ENCODE data around the gene CTTNBP2NL.

- TF ChIP-seq CTBP1 (IDR thresholded peaks at IDR 0.05; ENCODE audit: borderline replicate concordance) (no peak), HDGF (IDR thresholded peaks at IDR 0.05; ENCODE audit: borderline replicate concordance) (no peak), BHLHE40 (IDR thresholded peaks at IDR 0.05; ENCODE audit: borderline replicate concordance) (no peak), ARNT (IDR thresholded peaks at IDR 0.05) (no peak), SP1 (IDR thresholded peaks at IDR 0.05) (no peak), FOXM1 (IDR thresholded peaks at IDR 0.05; ENCODE audit: borderline replicate concordance) (no peak), FOXA1 (IDR thresholded peaks at IDR 0.05) (no peak), FOXK2 (IDR thresholded peaks at IDR 0.05) (no peak), ELF4 (IDR thresholded peaks at IDR 0.05) (no peak)
Measured at GRCh38 chr1:112449630-112449983, 53.6 kb downstream of the CTTNBP2NL start.

Data from HEK293T (cell line).